Hippocampal formation (tissue), 2 donors: ENCODE data around the gene SSX2.
"Not testable (repeated sequence)": the region's sequence is repeated elsewhere in the genome, so short reads cannot be mapped to it uniquely, and the experiment has no call there.

Source experiments
- DNase-seq, 2 donors: peaks; one replicate each; lab custom pipeline; 2025; lab: John Stamatoyannopoulos, UW

SSX2 gene, protein sequence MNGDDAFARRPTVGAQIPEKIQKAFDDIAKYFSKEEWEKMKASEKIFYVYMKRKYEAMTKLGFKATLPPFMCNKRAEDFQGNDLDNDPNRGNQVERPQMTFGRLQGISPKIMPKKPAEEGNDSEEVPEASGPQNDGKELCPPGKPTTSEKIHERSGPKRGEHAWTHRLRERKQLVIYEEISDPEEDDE

DNA sequence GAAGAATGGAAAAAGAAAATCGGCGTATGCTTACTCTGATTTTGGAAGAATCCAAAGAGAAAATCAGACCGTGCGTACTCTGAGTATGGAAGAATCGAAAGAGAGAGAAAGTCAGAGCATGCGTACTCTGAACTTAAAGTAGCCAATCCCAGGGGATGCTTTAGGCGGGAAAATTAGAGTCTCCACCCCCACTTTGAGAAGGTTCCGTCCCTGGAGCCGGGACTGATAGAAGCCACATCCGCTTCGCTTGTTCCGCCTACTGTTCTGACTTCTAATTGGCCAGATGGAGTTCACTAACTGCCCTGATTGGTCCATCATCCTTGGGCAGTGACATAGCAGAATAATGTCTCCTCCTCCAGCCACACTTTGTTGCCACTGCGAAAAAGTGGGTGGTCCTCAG, at the start of gene SSX2:
Gene SSX2 (minus strand): TSS at position 101 of the 400 bp plus-strand sequence. CDS start 1,429 bp downstream, outside the sequence.
- DNase-seq, result not testable (repeated sequence)

DNA sequence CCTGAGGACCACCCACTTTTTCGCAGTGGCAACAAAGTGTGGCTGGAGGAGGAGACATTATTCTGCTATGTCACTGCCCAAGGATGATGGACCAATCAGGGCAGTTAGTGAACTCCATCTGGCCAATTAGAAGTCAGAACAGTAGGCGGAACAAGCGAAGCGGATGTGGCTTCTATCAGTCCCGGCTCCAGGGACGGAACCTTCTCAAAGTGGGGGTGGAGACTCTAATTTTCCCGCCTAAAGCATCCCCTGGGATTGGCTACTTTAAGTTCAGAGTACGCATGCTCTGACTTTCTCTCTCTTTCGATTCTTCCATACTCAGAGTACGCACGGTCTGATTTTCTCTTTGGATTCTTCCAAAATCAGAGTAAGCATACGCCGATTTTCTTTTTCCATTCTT, 44.0 kb upstream of the SSX2 start, which contains the start of gene SSX2B:
Gene SSX2B (plus strand): TSS at position 301 of the 400 bp plus-strand sequence. CDS start 1,429 bp downstream, outside the sequence.
- not testable (repeated sequence) for DNase-seq

DNA sequence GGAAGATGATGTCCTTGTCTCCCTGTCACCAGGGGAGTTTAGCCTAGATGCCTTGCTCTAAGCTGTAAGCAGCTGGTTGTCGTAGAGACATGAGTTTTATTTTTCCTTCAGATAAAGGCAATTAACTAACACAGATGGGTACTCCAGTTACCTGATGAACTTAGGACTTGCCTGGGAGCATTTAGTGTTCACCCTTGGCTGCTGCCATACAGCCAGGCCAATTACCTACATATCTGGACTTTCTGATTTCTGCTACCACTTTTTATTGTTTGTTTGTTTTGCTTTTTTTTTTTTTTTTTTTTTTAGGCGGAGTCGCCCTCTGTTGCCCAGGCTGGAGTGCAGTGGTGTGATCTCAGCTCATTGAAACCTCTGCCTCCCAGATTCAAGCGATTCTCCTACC, 14.9 kb downstream of the SSX2 start:
- DNase-seq, result not testable (repeated sequence)

DNA sequence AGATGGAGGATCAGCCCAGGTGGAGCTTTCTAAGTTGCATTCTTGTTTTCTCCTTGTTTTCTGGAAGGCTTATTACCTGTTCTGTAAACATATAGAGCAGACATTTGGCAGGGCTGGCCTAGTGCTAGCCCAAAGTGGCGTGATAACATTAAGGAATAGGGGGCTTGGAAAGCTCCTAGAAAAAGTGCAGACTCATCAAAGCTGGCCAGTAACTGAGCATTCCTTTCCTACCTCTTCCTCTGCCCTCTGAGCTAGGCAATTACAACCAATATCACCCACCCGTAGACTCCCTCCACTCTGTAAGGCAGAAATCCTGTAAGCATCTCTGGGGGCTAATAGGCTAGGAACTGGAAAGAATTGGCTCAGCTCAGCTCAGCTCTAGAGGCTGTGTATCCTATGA, 44.8 kb downstream of the SSX2 start:
- DNase-seq, result not testable (repeated sequence)

DNA sequence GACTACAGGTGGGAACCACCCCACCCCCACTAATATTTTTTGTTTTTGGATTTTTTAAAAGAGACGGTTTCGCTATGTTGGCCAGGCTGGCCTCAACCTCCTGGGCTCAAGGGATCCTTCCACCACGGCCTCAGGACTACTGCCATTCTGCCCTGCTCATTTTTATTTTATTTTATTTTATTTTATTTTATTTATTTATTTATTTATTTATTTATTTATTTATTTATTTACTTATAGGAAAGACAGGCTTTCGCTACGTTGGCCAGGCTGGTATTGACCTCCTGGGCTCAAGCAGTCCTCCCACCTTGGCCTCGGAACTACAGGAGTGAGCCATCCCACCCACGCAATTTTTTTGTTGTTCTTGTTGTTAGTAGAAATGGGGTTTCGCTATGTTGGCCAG, 51.5 kb downstream of the SSX2 start:
- not testable (repeated sequence) for DNase-seq

DNA sequence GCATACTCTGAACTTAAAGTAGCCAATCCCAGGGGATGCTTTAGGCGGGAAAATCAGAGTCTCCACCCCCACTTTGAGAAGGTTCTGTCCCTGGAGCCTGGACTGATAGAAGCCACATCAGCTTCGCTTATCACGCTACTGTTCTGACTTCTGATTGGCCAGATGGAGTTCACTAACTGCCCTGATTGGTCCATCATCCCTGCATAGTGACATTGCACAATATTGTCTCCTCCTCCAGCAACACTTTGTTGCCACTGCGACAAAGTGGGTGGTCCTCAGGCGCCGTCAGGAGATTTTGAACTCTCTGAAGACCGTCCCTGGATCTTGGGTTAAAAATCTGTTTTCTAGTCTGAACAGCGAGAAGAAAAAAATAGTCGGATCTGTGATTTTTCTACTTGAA, 52.2 kb downstream of the SSX2 start, which contains the start of gene SSX7:
Gene SSX7 (minus strand): TSS at position 101 of the 400 bp plus-strand sequence. CDS start 1,428 bp downstream, outside the sequence.
- not testable (repeated sequence) for DNase-seq

DNA sequence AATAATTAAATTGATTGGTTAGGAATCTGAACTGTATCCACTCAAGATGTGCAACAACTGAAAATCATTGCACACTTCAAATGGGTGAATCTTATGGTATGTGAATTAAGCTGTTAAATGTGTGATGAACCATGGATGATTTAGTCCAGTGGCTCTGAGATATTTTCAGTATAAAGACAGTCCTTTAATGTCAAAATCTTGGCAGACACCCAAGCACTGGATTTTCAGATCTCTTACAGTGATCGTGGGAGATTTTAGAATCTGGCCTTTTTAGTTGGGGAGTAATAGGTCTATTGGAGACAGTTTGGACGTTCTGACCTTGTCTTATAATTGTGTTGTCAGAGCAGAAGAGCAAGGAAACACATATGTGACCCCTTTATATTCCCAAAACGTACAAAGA, 56.3 kb downstream of the SSX2 start:
- DNase-seq, result not testable (repeated sequence)

DNA sequence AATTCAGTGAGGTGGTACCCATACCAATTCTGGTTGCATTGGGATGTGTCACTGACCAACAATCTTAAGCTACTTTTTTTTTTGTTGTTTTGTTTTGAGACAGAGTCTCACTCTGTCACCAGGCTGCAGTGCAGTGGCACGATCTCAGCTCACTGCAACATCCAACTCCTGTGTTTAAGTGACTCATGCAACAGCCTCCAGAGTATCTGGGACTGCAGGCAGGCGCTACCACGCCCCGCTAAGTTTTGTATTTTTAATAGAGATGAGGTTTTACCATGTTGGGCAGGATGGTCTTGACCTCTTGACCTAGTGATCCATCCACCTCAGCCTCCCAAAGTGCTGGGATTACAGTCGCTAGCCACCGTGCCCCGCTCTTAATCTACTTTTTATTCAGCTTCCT, 58.0 kb downstream of the SSX2 start:
- DNase-seq, result not testable (repeated sequence)
